AG09319 (cell line): ENCODE results near the gene ARHGAP23.
A peak's percentile ranks its signal among the peaks of the same experiment; 100 is the strongest.

Source experiments
- DNase-seq: peaks from one replicate; pipeline ENCODE4 v3.0.0-alpha.2; 2010; ENCODE audit warnings: low read depth; ENCODE audit errors: extremely low read depth
- CTCF ChIP-seq: IDR thresholded peaks from 2 replicates; pipeline ENCODE4 v1.5.1; 2011; ENCODE audit warnings: low read depth, mild to moderate bottlenecking, inconsistent platforms, low read length, moderate library complexity

The ARHGAP23 gene

GRCh38 chr17:38451840-38452529 lies 23.7 kb downstream of the ARHGAP23 start:
- TF ChIP-seq CTCF: no peak
- peak; percentile 67 for DNase-seq

- no peak for TF ChIP-seq CTCF
- no peak for DNase-seq
Measured at GRCh38 chr17:38452719-38453118, 24.5 kb downstream of the ARHGAP23 start.

DNA sequence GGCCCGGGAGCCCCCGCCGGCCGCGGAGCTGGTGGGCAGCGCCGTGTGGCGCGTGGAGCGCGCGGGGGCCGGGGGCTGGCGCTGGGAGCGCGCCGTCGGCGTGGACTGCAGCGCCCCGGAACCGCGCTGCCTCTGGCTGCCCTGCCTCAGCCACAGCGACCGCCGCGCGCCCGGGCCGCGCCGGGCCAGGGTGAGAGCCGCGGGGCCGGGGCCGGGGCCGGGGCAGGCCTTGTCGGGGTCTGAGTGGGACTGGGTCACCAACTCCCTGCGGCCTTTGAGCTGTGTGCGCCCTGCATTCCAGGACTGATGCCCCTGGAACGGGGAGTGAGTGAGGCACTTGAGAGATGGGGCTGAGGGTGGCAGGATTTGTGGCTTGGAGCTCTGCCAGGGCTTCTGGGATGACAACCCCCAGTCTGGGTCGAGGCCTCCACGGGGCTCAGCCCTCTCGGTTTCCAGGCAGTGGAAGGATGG lies 25.7 kb downstream of the ARHGAP23 start:
- no peak for DNase-seq
- no peak for TF ChIP-seq CTCF

DNA sequence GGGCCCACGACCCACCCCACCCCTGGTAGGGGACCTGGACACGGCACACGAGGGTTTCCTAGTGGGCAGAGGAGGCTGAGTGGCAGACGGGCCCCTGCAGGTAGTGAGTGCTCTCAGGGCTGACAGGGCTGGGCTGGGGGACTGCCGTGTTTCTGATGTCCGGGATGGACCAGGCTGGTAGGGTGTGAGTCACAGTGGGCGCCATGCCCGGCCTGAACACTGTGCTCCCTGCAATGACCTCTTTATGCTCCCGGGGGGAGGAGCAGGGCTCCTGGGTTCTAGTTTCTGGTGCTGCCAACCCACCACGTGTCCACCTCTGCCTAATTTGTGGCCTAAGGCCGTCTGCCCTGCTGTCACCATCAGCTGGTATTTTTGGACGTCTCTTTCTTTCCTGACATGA lies 26.3 kb downstream of the ARHGAP23 start:
- no peak for TF ChIP-seq CTCF
- DNase-seq: peak; percentile 59

DNA sequence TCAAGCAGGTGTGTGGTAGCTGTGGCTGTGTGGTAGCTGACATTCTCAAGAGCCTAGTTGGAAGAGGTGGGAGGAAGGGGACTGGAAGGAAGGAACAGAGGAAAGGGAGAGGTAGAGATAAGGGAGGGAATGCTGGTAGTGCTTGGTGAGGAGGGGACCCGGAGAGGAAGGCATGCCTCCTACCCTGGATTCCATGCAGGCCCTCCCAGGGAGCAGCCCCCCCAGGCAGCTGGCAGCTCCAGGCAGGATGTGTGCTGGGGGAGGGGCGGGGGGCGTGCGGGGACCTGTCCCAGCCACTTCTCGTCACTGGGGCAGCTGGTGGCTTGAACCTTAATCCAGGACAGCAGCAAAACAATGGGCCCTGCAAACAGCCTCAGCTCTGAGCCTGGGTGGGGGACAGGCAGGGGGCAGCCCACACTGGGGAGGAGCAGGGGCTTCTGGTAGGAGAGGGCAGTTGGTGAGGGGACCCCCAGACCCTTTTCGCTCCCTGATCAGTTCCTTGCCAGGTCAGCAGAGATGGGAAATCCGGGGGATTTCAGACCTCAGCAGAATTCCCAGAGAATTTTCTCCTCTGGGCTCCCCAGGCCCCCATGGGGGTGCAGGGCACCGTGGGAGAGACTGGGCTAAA lies 27.1 kb downstream of the ARHGAP23 start:
- no peak for DNase-seq
- no peak for TF ChIP-seq CTCF

DNA sequence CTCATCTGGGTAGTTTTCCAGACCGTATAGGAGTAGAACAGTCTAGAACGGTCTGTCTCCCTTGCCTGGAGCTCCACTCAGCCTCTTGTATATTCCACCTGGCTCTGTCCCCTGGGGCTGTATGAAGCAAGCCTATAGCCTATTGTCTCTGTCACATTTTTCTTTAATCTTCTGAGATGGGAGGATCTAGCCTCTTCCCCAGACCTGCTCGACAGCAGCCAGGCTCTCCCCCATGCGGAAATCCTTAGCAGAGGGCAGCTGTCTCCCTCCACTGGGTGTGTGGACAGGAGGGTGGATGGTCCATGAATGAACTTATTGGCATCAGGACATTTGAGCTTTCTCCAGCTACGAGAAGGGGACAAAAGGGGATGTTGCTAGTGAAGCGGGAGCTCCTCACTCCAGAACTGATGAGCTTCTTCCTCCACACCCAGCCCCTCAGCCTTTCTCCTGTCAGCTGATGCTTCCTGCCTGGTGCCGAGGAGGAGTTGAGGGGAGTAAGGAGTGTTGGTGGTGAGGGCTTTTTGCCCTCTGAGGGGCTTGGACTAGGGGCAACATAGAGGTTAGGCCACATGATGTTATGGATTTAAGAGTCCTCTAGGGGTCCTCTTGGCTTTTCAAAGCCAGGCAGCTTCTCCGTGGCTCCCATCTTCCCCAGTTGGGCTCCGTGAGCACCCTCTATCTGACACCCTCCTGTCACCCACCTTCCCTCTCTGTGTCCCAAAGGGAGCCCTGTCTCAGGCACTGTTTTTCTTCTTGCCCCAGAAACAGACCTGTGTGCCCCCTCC lies 28.0 kb downstream of the ARHGAP23 start:
- peak; percentile 22 for TF ChIP-seq CTCF
- no peak for DNase-seq
